Naive thymus-derived CD4-positive, alpha-beta T cell (primary cell): Measurements from ENCODE around the gene HTT. TPM values are rescaled to one million over a fixed set of nuclear protein-coding genes. Genes with fewer than 3 reads are reported as not detected.
A peak's percentile ranks its signal among the peaks of the same experiment; 100 is the strongest.
"Not testable (repeated sequence)": the region's sequence is repeated elsewhere in the genome, so short reads cannot be mapped to it uniquely, and the experiment has no call there.

ENCODE experiments used
- ATAC-seq: fragments of 150-1000 bp; cut with Tn5 transposase; 2 replicates; pipeline ENCODE4 v1.10.0; 2021; ENCODE audit warnings: mild to moderate bottlenecking, moderate library complexity
- CTCF ChIA-PET: fragments of 350-600 bp; sonication (Branson Sonifier 250); formaldehyde crosslinking; loops from one replicate; lab custom pipeline; 2021; ENCODE audit warnings: antibody characterized with exemption; lab: Charles Lee
- POLR2A ChIA-PET: fragments of 350-600 bp; sonication (Branson Sonifier 250); formaldehyde crosslinking; loops from one replicate; lab custom pipeline; 2021; ENCODE audit warnings: antibody characterized with exemption, inconsistent platforms; lab: Charles Lee
- DNase-seq, 9 donors: peaks; one replicate each; pipeline versions ENCODE4 v3.0.0 to v3.0.0-alpha.2; 2020 to 2022; ENCODE audit warnings: mixed read lengths in 1 of 9
- H3K27ac ChIP-seq: one replicate; pipeline ENCODE4 v1.7.0; 2013; ENCODE audit warnings: mild to moderate bottlenecking, low read depth, low read length, moderate library complexity
- H3K27me3 ChIP-seq, 2 donors: one replicate each; pipeline ENCODE4 v1.7.0; 2013; ENCODE audit warnings: low read length in 2 of 2, mild to moderate bottlenecking in 2 of 2, moderate library complexity in 2 of 2; ENCODE audit not compliant: control insufficient read depth in 2 of 2, insufficient read depth in 2 of 2
- H3K36me3 ChIP-seq, 3 experiments: 1 replicate in 2 of 3; 2 replicates in 1 of 3; pipeline ENCODE4 v1.7.0; 2013; ENCODE audit warnings: low read length in 3 of 3, mild to moderate bottlenecking in 3 of 3, moderate library complexity in 1 of 3; ENCODE audit not compliant: insufficient read depth in 3 of 3, control insufficient read depth in 2 of 3
- H3K4me1 ChIP-seq, 2 donors: one replicate each; pipeline ENCODE4 v1.7.0; 2013; ENCODE audit warnings: low read length in 2 of 2, mild to moderate bottlenecking in 2 of 2, moderate library complexity in 1 of 2; ENCODE audit not compliant: control insufficient read depth in 2 of 2, insufficient read depth in 2 of 2
- H3K4me3 ChIP-seq: 2 replicates; pipeline ENCODE4 v1.7.0; 2013; ENCODE audit warnings: mild to moderate bottlenecking, low read length
- H3K9me3 ChIP-seq, 3 experiments: 1 replicate in 2 of 3; 2 replicates in 1 of 3; pipeline ENCODE4 v1.7.0; 2013; ENCODE audit warnings: low read length in 3 of 3; ENCODE audit not compliant: control insufficient read depth in 2 of 3
- H3K27ac Mint-ChIP-seq, 9 donors: one replicate each; pipeline ENCODE4 v1.8.0; 2020 to 2022; ENCODE audit warnings: mixed read lengths in 9 of 9, mild to moderate bottlenecking in 8 of 9, moderate library complexity in 5 of 9, inconsistent platforms in 2 of 9
- H3K27me3 Mint-ChIP-seq, 5 donors: one replicate each; pipeline ENCODE4 v1.8.0; 2021 to 2022; ENCODE audit warnings: mixed read lengths in 5 of 5, mild to moderate bottlenecking in 1 of 5
- H3K36me3 Mint-ChIP-seq, 5 donors: one replicate each; pipeline ENCODE4 v1.8.0; 2020 to 2022; ENCODE audit warnings: mixed read lengths in 5 of 5, mild to moderate bottlenecking in 3 of 5, inconsistent platforms in 1 of 5
- H3K4me1 Mint-ChIP-seq, 7 donors: one replicate each; pipeline ENCODE4 v1.8.0; 2020 to 2022; ENCODE audit warnings: mixed read lengths in 7 of 7, mild to moderate bottlenecking in 3 of 7, inconsistent platforms in 1 of 7
- H3K4me3 Mint-ChIP-seq, 10 donors: one replicate each; pipeline ENCODE4 v1.8.0; 2020 to 2022; ENCODE audit warnings: mild to moderate bottlenecking in 10 of 10, mixed read lengths in 10 of 10, moderate library complexity in 6 of 10, inconsistent platforms in 2 of 10
- H3K9me3 Mint-ChIP-seq, 11 donors: one replicate each; pipeline ENCODE4 v1.8.0; 2020 to 2022; ENCODE audit warnings: mixed read lengths in 11 of 11, mild to moderate bottlenecking in 4 of 11, inconsistent platforms in 1 of 11, moderate library complexity in 1 of 11
- intact Hi-C, 2 donors: fragments of 100-400 bp; cut with micrococcal nuclease; formaldehyde crosslinking; loops; one replicate each; pipeline ENCODE4 v1.15.1; 2023
- polyA plus RNA-seq, 2 donors: library from polyadenylated mRNA; unstranded; fragments of 300-500 nt; fragmentation: Illumina TruSeq; gene quantifications; one replicate each; pipeline ENCODE4 v1.2.3, GENCODE V29; 2021
- total RNA-seq, 6 experiments: library from RNA in 5 of 6; stranded (reverse) in 5 of 6; gene quantifications; 1 replicate in 5 of 6; 2 replicates in 1 of 6; pipeline ENCODE4 v1.2.3 and lab custom pipeline; 2021 to 2026

HTT gene
- total and polyA plus RNA-seq, 7 experiments from 2014 or later, result 2.4 to 115 (median 71.6) TPM

- POLR2A ChIA-PET, result no interaction called here
- CTCF ChIA-PET, result no interaction called here
- H3K36me3 ChIP-seq, result no peaks in the 10 kb centered on the region
- peak overlapping the region; percentile 25 for H3K4me3 ChIP-seq
- Mint-ChIP-seq H3K4me3 (peak overlapping the region; percentile 51 to 80 (median 67)), H3K27ac (peak overlapping the region; percentile 54 to 94 (median 87)), H3K27me3 (peaks cover 0 to 10% (median 0%) of the 10 kb centered on the region in 5 donors), H3K9me3 (peaks cover 0 to 9% (median 5%) of the 10 kb centered on the region in 11 donors), H3K36me3 (peaks cover 0 to 10% (median 0%) of the 10 kb centered on the region in 5 donors), H3K4me1 (peaks cover 32 to 65% (median 53%) of the 10 kb centered on the region in 7 donors)
- DNase-seq, result peak; percentile 51 to 87 (median 80)
- no peaks in the 10 kb centered on the region for H3K27me3 ChIP-seq
- H3K27ac ChIP-seq, result no peak overlapping the region
- H3K4me1 ChIP-seq, result peaks cover 27 to 31% of the 10 kb centered on the region in 2 donors
- intact Hi-C loops, result loop anchor here (1.0 kb wide), 2 partner anchors 8 to 82 kb away; partner anchors contain the start of genes GRK4 (in 1 of the 2) and NOP14 (in 1 of the 2)
- H3K9me3 ChIP-seq, result no peaks in the 10 kb centered on the region
- ATAC-seq, result peak; percentile 85
Measured at GRCh38 chr4:3044870-3045819, 29.3 kb upstream of the HTT start.

DNA sequence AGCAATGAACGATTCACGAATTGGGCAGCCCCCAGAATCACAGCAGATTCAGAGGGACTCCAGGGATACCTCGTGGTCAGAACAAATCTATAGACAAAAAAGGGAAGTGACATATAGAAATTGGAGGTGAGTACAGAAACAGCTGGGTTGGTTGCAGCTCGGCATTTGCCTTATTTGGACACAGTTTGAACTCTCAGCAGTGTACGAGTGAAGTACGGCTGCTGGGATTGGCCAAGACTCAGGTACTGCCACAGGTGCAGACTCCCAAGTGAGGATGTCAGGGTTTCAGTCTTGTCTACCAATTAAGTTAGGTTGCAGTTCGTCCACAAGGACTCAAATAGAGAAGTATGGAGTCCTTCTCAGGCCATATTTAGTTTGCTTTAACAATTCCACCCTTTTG is 28.3 kb upstream of the HTT start:
- ChIA-PET CTCF (no interaction called here), POLR2A (no interaction called here)
- no peak for DNase-seq
- no peak overlapping the region for H3K4me3 ChIP-seq
- no peaks in the 10 kb centered on the region for H3K27me3 ChIP-seq
- Mint-ChIP-seq H3K4me1 (peaks cover 27 to 59% (median 50%) of the 10 kb centered on the region in 7 donors), H3K27me3 (peaks cover 0 to 10% (median 0%) of the 10 kb centered on the region in 5 donors), H3K4me3 (peak overlapping the region in 1 of 10 donors; percentile 71), H3K27ac (peak overlapping the region in 6 of 9 donors; percentile 49 to 94 (median 62)), H3K9me3 (peaks cover 0 to 9% (median 5%) of the 10 kb centered on the region in 11 donors), H3K36me3 (peaks cover 0 to 12% (median 0%) of the 10 kb centered on the region in 5 donors)
- intact Hi-C loops, result loop anchor here in 1 of 2 donors (2.0 kb wide), 3 partner anchors 157 to 633 kb away; no protein-coding TSS in a partner anchor
- H3K36me3 ChIP-seq, result no peaks in the 10 kb centered on the region
- H3K9me3 ChIP-seq, result no peaks in the 10 kb centered on the region
- ATAC-seq, result no peak
- H3K27ac ChIP-seq, result no peak overlapping the region
- peaks cover 24 to 25% of the 10 kb centered on the region in 2 donors for H3K4me1 ChIP-seq

- Histone ChIP-seq H3K4me1 (peaks cover 24 to 25% of the 10 kb centered on the region in 2 donors), H3K36me3 (no peaks in the 10 kb centered on the region), H3K9me3 (no peaks in the 10 kb centered on the region), H3K4me3 (no peak overlapping the region), H3K27ac (no peak overlapping the region), H3K27me3 (no peaks in the 10 kb centered on the region)
- Mint-ChIP-seq H3K36me3 (peaks cover 0 to 12% (median 0%) of the 10 kb centered on the region in 5 donors), H3K9me3 (peaks cover 0 to 9% (median 5%) of the 10 kb centered on the region in 11 donors), H3K4me3 (peak overlapping the region in 3 of 10 donors; percentile 7 to 72 (median 50)), H3K4me1 (peaks cover 27 to 55% (median 45%) of the 10 kb centered on the region in 7 donors), H3K27me3 (peaks cover 0 to 12% (median 0%) of the 10 kb centered on the region in 5 donors), H3K27ac (no peak overlapping the region)
- intact Hi-C loops, result loop anchor here (1.0 to 2.0 kb wide), 7 partner anchors 9 to 634 kb away; partner anchors contain the start of genes HTT (in 2 of the 2) and HTT-AS (in 2 of the 2)
- ChIA-PET POLR2A (no interaction called here), CTCF (interaction anchor here (0.6 kb wide), 1 partner anchor 124 kb away, joined by 3 read pairs; no protein-coding TSS in a partner anchor)
- no peak for ATAC-seq
- no peak for DNase-seq
Measured at GRCh38 chr4:3046623-3047022, 27.9 kb upstream of the HTT start.

DNA sequence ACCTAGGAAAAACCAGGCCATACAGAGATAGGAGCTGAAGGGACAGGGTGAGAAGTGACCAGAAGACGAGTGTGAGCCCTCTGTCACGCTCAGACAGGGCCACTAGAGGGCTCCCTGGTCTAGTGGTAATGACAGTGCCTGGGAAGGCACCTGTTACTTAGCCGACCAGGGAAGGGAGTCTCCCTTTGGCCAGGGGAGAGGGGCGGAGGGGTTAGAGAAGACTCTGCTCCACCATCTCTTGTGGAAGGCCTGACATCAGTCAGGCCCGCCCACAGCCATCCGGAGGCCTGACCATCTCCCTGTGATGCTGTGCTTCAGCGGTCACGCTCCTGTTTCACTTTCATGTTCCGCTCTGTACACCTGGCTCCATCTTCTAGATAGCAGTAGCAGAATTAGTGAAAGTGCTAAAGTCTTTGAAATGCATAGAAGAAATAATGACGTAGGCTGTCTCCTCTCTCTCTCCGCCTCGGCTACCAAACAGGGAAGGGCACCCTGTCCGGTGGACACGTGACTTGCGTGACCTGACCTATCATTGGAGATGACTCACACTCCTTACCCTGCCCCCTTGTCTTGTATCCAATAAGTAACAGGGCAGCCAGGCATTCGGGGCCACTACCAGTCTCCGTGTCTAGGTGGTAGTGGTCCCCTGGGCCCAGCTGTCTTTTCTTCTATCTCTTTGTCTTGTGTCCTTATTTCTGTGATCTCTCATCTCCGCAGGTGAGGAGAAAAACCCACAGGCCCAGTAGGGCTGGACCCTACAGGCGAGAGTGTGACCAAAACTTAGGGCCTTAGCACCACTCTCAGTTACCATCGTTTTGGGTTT is 26.8 kb upstream of the HTT start:
- CTCF ChIA-PET, result interaction anchor here (0.6 kb wide), 1 partner anchor 123 kb away, joined by 3 read pairs; no protein-coding TSS in a partner anchor
- POLR2A ChIA-PET, result no interaction called here
- DNase-seq, result peak; percentile 40 to 75 (median 58)
- Histone ChIP-seq H3K4me3 (peak overlapping the region; percentile 65), H3K9me3 (no peaks in the 10 kb centered on the region), H3K36me3 (no peaks in the 10 kb centered on the region), H3K27ac (peak overlapping the region; percentile 61), H3K4me1 (peaks cover 16 to 18% of the 10 kb centered on the region in 2 donors), H3K27me3 (no peaks in the 10 kb centered on the region)
- H3K4me3 Mint-ChIP-seq, result peak overlapping the region; percentile 62 to 92 (median 83)
- peak; percentile 79 for ATAC-seq
- H3K4me1 Mint-ChIP-seq, result peaks cover 17 to 45% (median 35%) of the 10 kb centered on the region in 7 donors
- peaks cover 0 to 9% (median 5%) of the 10 kb centered on the region in 11 donors for H3K9me3 Mint-ChIP-seq
- peaks cover 0 to 17% (median 0%) of the 10 kb centered on the region in 5 donors for H3K27me3 Mint-ChIP-seq
- intact Hi-C loops, result loop anchor here (1.0 to 2.0 kb wide), 7 partner anchors 10 to 635 kb away; partner anchors contain the start of genes HTT (in 2 of the 2) and HTT-AS (in 2 of the 2)
- H3K36me3 Mint-ChIP-seq, result peaks cover 0 to 12% (median 0%) of the 10 kb centered on the region in 5 donors
- H3K27ac Mint-ChIP-seq, result peak overlapping the region; percentile 79 to 90 (median 84)

- H3K27me3 Mint-ChIP-seq, result peaks cover 0 to 13% (median 0%) of the 10 kb centered on the region in 5 donors
- H3K9me3 ChIP-seq, intact Hi-C loops, DNase-seq, H3K4me3 Mint-ChIP-seq, H3K4me1 ChIP-seq, H3K36me3 ChIP-seq, H3K27ac ChIP-seq, H3K27me3 ChIP-seq, H3K27ac Mint-ChIP-seq, ATAC-seq, H3K4me3 ChIP-seq: not testable (repeated sequence)
- CTCF ChIA-PET, result interaction anchor here (0.7 to 0.9 kb wide), 2 partner anchors 285 to 429 kb away, joined by 3 read pairs; no protein-coding TSS in a partner anchor
- peaks cover 0 to 17% (median 8%) of the 10 kb centered on the region in 11 donors for H3K9me3 Mint-ChIP-seq
- H3K4me1 Mint-ChIP-seq, result peaks cover 6 to 14% (median 12%) of the 10 kb centered on the region in 7 donors
- peaks cover 0 to 14% (median 8%) of the 10 kb centered on the region in 5 donors for H3K36me3 Mint-ChIP-seq
- POLR2A ChIA-PET, result interaction anchor here (0.6 to 0.9 kb wide), 2 partner anchors 10 to 348 kb away, joined by 3 to 6 read pairs; no protein-coding TSS in a partner anchor
Measured at GRCh38 chr4:3051141-3051897, 23.2 kb upstream of the HTT start.
